Heart left ventricle (tissue), 13 donors: ENCODE data around the gene NOX3.

Experiments
- CTCF ChIP-seq, 12 donors: fragments of 200-600 bp; sonication (generic) in 4 of 12; IDR thresholded peaks; one replicate each; pipeline versions ENCODE4 v1.5.0 to v1.8.0; 2018 to 2022; ENCODE audit warnings: antibody characterized with exemption in 12 of 12, mild to moderate bottlenecking in 5 of 12
- POLR2A ChIP-seq, 2 donors: fragments of 450-650 bp; IDR thresholded peaks; one replicate each; pipeline ENCODE4 v1.6.1; 2017; ENCODE audit warnings: antibody characterized with exemption in 2 of 2, mild to moderate bottlenecking in 2 of 2, moderate library complexity in 2 of 2
- donor health status: ischemic (EF 13 %, LVEDD 7.1; RV severe dilation, severe dysfunction).
- donor health status: DM: no; HTN: yes; CAD: no.
- donor health status: DM: no; HTN: no; CAD: no.
- donor health status: ischemic (EF 25% LVEDD 6.9; RV normal size, moderate dysfunction).
- donor health status: ischemic (EF 25% LVEDD 5.7; RV mildly dilated, moderate dysfunction).
- donor health status: ischemic (EF 35%, LVEDD 5.7; RV mildly dilated, moderate dysfunction).
- donor health status: nonischemic (EF 11% LVEDD 7.7; RV severe dilation, severe dysfunction).
- donor health status: DM: yes; HTN: yes; CAD: no.
- donor health status: PGD.
- donor health status: ischemic (EF 29% LVEDD 5.4; RV normal size, mild dysfunction).
- donor health status: nonischemic (EF 23%, LVEDD 6.1; RV moderate dilation, normal function).

GRCh38 chr6:155352130-155352420 is 103.6 kb downstream of the NOX3 start:
- no peak for TF ChIP-seq CTCF (IDR thresholded peaks at IDR 0.05)
- TF ChIP-seq POLR2A (IDR thresholded peaks at IDR 0.05), result no peak
